Prostate gland (tissue), 2 donors: ENCODE data around the gene DNAH3.
"Not testable (repeated sequence)": the region's sequence is repeated elsewhere in the genome, so short reads cannot be mapped to it uniquely, and the experiment has no call there.

ENCODE experiments used
- CTCF ChIP-seq, 4 experiments: fragments of 200-600 bp in 2 of 4; fragments of 450-650 bp in 2 of 4; sonication (generic) in 2 of 4; IDR thresholded peaks; 1 replicate in 3 of 4; 2 replicates in 1 of 4; pipeline ENCODE4 v1.5.1; 2016 to 2019; ENCODE audit warnings: antibody characterized with exemption in 4 of 4, mild to moderate bottlenecking in 2 of 4, moderate library complexity in 2 of 4
- POLR2A ChIP-seq: fragments of 450-650 bp; IDR thresholded peaks from one replicate; pipeline ENCODE4 v1.6.1; 2016; ENCODE audit warnings: antibody characterized with exemption, mild to moderate bottlenecking

DNA sequence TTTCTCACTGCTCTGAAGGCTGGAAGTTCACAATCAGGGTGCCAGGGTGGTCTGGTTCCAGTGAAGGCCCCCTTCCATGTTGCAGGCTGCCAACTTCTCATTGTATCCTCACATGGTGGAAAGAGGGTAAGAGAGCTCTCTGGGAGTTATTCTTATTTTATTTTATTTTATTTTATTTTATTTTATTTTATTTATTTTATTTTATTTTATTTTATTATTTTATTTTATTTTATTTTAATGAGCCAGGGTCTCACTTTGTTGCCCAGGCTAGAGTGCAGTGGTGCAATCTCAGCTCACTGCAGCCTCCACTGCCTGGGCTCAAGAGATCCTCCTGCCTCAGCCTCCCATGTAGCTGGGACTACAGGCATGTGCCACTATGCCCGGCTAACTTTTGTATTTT, 5.4 kb upstream of the DNAH3 start:
- TF ChIP-seq POLR2A; CTCF (IDR thresholded peaks at IDR 0.05): not testable (repeated sequence)
